ENCODE data around the gene PLEKHA5. TPM values are rescaled to one million over a fixed set of nuclear protein-coding genes. Genes with fewer than 3 reads are reported as not detected.

The PLEKHA5 gene
- polyA plus RNA-seq, 3 donors, result 0.35 to 0.79 (median 0.41) TPM

DNA sequence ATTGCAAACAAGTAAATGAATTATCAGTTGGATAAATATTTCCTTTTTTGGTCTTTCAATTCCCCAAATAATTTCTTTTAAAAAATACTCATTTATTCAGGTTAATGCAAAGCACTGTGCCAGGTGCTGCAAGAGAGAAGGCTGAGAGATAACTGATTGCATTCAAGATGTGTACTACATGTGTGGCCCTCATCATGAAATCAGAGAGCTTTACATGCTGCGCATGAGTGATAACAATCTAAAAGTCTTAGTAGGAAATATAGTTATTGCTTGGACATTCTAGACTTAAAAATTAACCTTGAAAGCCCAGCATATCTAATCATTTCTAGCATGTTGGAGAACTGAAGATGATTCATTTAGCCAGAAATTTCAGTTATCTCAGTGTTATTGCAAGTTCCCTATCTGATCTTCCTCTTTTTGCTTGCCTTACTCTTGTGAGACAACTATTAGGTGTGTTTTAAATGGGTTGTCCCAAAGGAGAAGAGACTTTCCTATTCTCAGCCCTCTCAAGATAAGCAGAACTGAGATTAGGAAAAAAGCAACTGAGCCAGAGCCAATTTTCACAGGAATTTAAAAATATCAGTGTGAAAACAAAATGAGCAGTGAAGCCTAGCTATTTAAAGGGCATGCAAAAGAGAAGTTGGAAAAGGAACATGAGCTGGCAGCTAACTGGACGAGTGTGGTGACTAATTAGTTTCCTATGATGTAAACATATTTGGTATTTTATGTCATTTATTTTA, 60.9 kb downstream of the PLEKHA5 start:
- H3K4me3 Mint-ChIP-seq, result peak overlapping the region in 1 of 2 donors; percentile 68
- intact Hi-C loops (cut with micrococcal nuclease), result no loop called here
- H3K4me1 Mint-ChIP-seq, result peaks cover 37% of the 10 kb centered on the region
- H3K27me3 Mint-ChIP-seq (ENCODE audit: low read depth in 3 of 3), result no peaks in the 10 kb centered on the region
- H4K20me1 ChIP-seq (ENCODE audit: insufficient read depth, low read length), result no peaks in the 10 kb centered on the region
- H3K9me3 ChIP-seq (replicated peaks in 1 of 2; ENCODE audit: control insufficient read depth in 1 of 2, insufficient read depth in 1 of 2, low read length in 2 of 2), result no peaks in the 10 kb centered on the region
- H3K9ac ChIP-seq (ENCODE audit: insufficient read depth, low read length, poor library complexity, severe bottlenecking), result peak overlapping the region; percentile 47
- peak overlapping the region in 1 of 2 donors; percentile 94 for H3K27ac ChIP-seq (ENCODE audit: low read depth in 1 of 2, low read length in 2 of 2)
- H3K27ac Mint-ChIP-seq, result peak overlapping the region; percentile 92 to 96 (median 93)
- peak; percentile 68 to 81 (median 78) for DNase-seq
- no CpG with 5 or more reads among the region's 2 CpGs for WGBS (ENCODE audit: insufficient coverage)
- peak overlapping the region; percentile 51 for H3K4me2 ChIP-seq (replicated peaks; ENCODE audit: extremely low read depth, low read length, poor library complexity, severe bottlenecking)
- H3K36me3 ChIP-seq (replicated peaks in 1 of 2; ENCODE audit: control insufficient read depth in 1 of 2, insufficient read depth in 2 of 2, low read length in 2 of 2), result no peaks in the 10 kb centered on the region
- peaks cover 35 to 43% of the 10 kb centered on the region in 2 donors for H3K4me1 ChIP-seq (ENCODE audit: control insufficient read depth in 1 of 2, insufficient read depth in 2 of 2, low read length in 2 of 2)
- peak overlapping the region in 1 of 3 experiments; percentile 38 for H3K4me3 ChIP-seq (replicated peaks in 1 of 3; ENCODE audit: low read depth in 2 of 3, low read length in 3 of 3)
- H3K79me2 ChIP-seq (ENCODE audit: insufficient read depth, low read length), result no peaks in the 10 kb centered on the region
- H3K9me3 Mint-ChIP-seq, result peaks cover 0 to 2% (median 0%) of the 10 kb centered on the region in 7 donors
- peaks cover 0 to 2% of the 10 kb centered on the region in 2 donors for H3K36me3 Mint-ChIP-seq
- TF ChIP-seq, protein P1, sequence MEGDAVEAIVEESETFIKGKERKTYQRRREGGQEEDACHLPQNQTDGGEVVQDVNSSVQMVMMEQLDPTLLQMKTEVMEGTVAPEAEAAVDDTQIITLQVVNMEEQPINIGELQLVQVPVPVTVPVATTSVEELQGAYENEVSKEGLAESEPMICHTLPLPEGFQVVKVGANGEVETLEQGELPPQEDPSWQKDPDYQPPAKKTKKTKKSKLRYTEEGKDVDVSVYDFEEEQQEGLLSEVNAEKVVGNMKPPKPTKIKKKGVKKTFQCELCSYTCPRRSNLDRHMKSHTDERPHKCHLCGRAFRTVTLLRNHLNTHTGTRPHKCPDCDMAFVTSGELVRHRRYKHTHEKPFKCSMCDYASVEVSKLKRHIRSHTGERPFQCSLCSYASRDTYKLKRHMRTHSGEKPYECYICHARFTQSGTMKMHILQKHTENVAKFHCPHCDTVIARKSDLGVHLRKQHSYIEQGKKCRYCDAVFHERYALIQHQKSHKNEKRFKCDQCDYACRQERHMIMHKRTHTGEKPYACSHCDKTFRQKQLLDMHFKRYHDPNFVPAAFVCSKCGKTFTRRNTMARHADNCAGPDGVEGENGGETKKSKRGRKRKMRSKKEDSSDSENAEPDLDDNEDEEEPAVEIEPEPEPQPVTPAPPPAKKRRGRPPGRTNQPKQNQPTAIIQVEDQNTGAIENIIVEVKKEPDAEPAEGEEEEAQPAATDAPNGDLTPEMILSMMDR (IDR thresholded peaks at IDR 0.05), result no peak
- H2AFZ ChIP-seq (ENCODE audit: insufficient read depth, low read depth, low read length, poor library complexity, severe bottlenecking), result peak overlapping the region; percentile 36
- no peaks in the 10 kb centered on the region for H3K27me3 ChIP-seq (ENCODE audit: control insufficient read depth in 2 of 2, insufficient read depth in 2 of 2, low read length in 2 of 2)

DNA sequence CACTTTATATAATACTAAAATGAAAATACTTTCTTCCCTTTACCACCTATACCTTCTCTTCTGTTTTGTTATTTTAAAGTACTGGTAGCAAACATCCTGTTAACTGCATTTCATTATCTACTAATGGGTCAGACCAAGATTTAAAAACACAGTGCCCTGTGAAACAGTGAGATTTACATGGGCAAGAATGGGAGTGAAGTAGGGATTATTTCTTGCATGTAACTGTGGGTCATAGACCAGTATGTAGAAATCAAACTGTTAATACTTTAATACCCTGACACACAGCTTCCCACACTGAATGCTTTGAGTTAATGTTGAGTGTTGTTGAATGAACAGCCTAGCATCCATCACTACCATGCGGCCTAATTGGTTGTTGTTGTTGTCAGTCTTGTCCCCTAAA, 61.6 kb downstream of the PLEKHA5 start:
- Histone ChIP-seq H4K20me1 (ENCODE audit: insufficient read depth, low read length) (no peaks in the 10 kb centered on the region), H3K36me3 (replicated peaks in 1 of 2; ENCODE audit: control insufficient read depth in 1 of 2, insufficient read depth in 2 of 2, low read length in 2 of 2) (no peaks in the 10 kb centered on the region), H2AFZ (ENCODE audit: insufficient read depth, low read depth, low read length, poor library complexity, severe bottlenecking) (no peak overlapping the region), H3K27ac (ENCODE audit: low read depth in 1 of 2, low read length in 2 of 2) (peak overlapping the region in 1 of 2 donors; percentile 94), H3K27me3 (ENCODE audit: control insufficient read depth in 2 of 2, insufficient read depth in 2 of 2, low read length in 2 of 2) (no peaks in the 10 kb centered on the region), H3K9ac (ENCODE audit: insufficient read depth, low read length, poor library complexity, severe bottlenecking) (no peak overlapping the region), H3K79me2 (ENCODE audit: insufficient read depth, low read length) (no peaks in the 10 kb centered on the region), H3K9me3 (replicated peaks in 1 of 2; ENCODE audit: control insufficient read depth in 1 of 2, insufficient read depth in 1 of 2, low read length in 2 of 2) (no peaks in the 10 kb centered on the region), H3K4me2 (replicated peaks; ENCODE audit: extremely low read depth, low read length, poor library complexity, severe bottlenecking) (peak overlapping the region; percentile 51), H3K4me1 (ENCODE audit: control insufficient read depth in 1 of 2, insufficient read depth in 2 of 2, low read length in 2 of 2) (peaks cover 35 to 43% of the 10 kb centered on the region in 2 donors), H3K4me3 (replicated peaks in 1 of 3; ENCODE audit: low read depth in 2 of 3, low read length in 3 of 3) (peak overlapping the region in 1 of 3 experiments; percentile 38)
- Mint-ChIP-seq H3K9me3 (peaks cover 0 to 2% (median 0%) of the 10 kb centered on the region in 7 donors), H3K27ac (peak overlapping the region; percentile 92 to 96 (median 93)), H3K4me3 (no peak overlapping the region), H3K4me1 (peaks cover 37% of the 10 kb centered on the region), H3K36me3 (peaks cover 0 to 2% of the 10 kb centered on the region in 2 donors), H3K27me3 (ENCODE audit: low read depth in 3 of 3) (no peaks in the 10 kb centered on the region)
- DNase-seq, result no peak
- TF ChIP-seq, protein P1 (IDR thresholded peaks at IDR 0.05), result no peak
- WGBS (ENCODE audit: insufficient coverage), result no CpG with 5 or more reads among the region's 1 CpG
- intact Hi-C loops (cut with micrococcal nuclease), result no loop called here
